GM18502 (cell line): Measurements from ENCODE around the gene CCDC88A.
"Not testable (repeated sequence)": the region's sequence is repeated elsewhere in the genome, so short reads cannot be mapped to it uniquely, and the experiment has no call there.

ENCODE experiments used
- ATAC-seq: cut with Tn5 transposase; IDR thresholded peaks from one replicate; pipeline ENCODE4 v1.9.1; 2021; ENCODE audit warnings: mild to moderate bottlenecking; ENCODE audit not compliant: unreplicated experiment, poor library complexity

The CCDC88A gene

DNA sequence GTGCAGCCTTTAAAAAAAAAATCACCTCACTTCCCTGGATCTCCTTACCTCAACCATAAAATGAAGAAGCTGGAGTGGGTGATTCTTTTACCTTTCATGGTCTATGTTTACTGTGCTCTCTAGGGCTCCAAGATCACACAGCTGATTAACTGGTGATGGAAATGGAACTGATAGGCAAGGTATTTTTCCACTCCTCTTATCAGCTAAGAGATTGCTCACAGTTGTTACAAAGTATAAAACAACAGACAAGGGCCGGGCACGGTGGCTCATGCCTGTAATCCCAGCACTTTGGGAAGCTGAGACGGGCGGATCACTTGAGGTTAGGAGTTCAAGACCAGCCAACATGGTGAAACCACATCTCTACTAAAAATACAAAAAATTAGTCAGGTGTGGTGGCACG, 172.6 kb downstream of the CCDC88A start:
- ATAC-seq: no peak

DNA sequence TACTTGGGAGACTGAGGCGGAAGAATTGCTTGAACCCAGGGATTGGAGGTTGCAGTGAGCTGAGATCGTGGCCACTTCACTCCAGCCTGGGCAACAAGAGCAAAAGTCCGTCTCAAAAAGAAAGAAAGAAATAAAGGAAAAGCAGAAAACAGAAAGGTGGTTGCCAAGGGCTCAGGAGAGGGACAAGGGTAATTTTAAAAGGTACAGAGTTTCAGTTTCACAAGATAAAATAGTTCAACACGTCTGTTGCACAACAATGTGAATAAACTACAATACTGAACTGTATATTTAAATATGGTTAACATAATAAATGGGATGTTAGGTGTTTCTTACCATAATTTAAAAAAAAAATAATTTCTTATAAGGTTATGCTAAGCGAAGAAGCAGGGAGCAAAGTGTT, 174.2 kb downstream of the CCDC88A start:
- ATAC-seq: no peak

DNA sequence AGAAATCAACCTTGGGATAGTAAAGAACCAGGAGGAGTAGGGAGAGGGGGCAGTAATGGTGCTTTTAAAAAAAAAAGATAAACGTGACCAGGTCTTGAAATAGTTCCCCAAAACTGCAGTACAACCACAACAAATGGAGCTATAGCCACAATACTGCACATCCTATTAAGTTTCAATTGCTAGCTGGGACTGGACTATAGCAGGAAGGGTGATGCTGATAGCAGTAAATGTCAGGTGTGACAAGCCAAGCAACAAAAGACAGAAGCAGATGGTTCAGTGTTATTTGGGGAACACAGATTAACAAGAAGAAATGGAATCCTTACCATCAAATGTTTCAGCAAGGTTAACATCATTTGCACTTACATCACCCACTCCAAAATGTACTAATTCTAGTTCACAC, 177.0 kb downstream of the CCDC88A start:
- no peak for ATAC-seq

DNA sequence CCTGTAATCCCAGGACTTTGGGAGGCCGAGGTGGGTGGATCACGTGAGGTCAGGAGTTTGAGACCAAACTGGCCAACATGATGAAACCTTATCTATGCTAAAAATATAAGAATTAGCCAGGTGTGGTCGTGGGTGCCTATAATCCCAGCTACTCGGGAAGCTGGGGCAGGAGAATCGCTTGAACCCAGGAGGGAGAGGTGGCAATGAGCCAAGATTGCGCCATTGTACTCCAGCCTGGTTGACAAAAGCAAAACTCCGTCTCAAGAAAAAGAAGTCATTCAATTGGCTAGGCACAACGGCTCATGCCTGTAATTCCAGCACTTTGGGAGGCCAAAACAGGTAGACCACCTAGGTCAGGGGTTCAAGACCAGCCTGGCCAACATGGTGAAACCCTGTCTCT, 178.1 kb downstream of the CCDC88A start:
- not testable (repeated sequence) for ATAC-seq

DNA sequence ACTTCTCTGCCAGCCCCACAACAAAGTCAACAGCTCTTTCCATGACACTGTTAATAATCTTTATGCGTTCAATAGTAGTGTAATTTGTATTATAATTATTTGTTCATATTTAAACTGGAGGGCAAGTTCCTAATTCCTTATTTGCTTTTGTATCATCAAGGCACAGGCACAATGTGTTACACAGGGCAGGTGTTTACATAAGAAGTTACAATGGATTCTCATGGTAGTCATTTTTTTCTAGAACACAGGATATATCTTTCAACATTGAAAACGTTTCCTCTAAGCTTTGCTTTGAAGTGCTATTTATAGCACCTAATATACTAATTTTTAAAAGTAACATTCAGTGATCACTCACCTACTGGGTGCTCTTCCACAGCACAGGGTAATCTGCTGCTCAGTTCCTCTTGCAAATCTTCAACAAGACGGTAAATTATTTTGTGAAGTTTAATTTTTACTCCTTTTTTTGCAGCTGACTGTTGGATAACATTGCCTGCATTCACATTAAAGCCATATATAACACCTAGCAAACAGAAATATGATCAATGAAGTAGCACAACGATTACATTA, 179.9 kb downstream of the CCDC88A start:
- ATAC-seq: no peak
